HFF-Myc (cell line): ENCODE measurements around the gene ST7.

ENCODE experiments used
- DNase-seq: peaks from one replicate; pipeline ENCODE4 v3.0.0-alpha.2; 2011; ENCODE audit warnings: low read depth; ENCODE audit errors: extremely low read depth
- H3K4me3 ChIP-seq: replicated peaks from 2 replicates; pipeline ENCODE4 v1.5.1; 2011; ENCODE audit warnings: low read depth, mild to moderate bottlenecking, control low read depth, low read length
- CTCF ChIP-seq: IDR thresholded peaks from 2 replicates; pipeline ENCODE4 v1.5.1; 2012; ENCODE audit warnings: mild to moderate bottlenecking, low read depth, low read length, control low read depth; ENCODE audit errors: missing control alignments

ST7 gene

GRCh38 chr7:117216436-117217069, 263.3 kb downstream of the ST7 start:
- no peak overlapping the region for H3K4me3 ChIP-seq
- TF ChIP-seq CTCF: no peak
- DNase-seq: no peak

GRCh38 chr7:117217106-117218035, 264.1 kb downstream of the ST7 start:
- no peak for TF ChIP-seq CTCF
- DNase-seq: no peak
- no peak overlapping the region for H3K4me3 ChIP-seq

GRCh38 chr7:117218700-117219099, 265.4 kb downstream of the ST7 start:
- DNase-seq: no peak
- TF ChIP-seq CTCF: no peak
- no peak overlapping the region for H3K4me3 ChIP-seq

- TF ChIP-seq CTCF: no peak
- H3K4me3 ChIP-seq: no peak overlapping the region
- DNase-seq: peak; percentile 74
Observed at GRCh38 chr7:117219485-117219884, 266.2 kb downstream of the ST7 start.

- no peak overlapping the region for H3K4me3 ChIP-seq
- no peak for DNase-seq
- TF ChIP-seq CTCF: no peak
Observed at GRCh38 chr7:117220836-117221235, 267.5 kb downstream of the ST7 start.

GRCh38 chr7:117225536-117225935, 272.2 kb downstream of the ST7 start:
- no peak for TF ChIP-seq CTCF
- H3K4me3 ChIP-seq: no peak overlapping the region
- DNase-seq: no peak
